Pulmonary artery endothelial cell (primary cell): ENCODE results near the gene PGAP1. TPM values are rescaled to one million over a fixed set of nuclear protein-coding genes. Genes with fewer than 3 reads are reported as not detected.
"Not testable (repeated sequence)": the region's sequence is repeated elsewhere in the genome, so short reads cannot be mapped to it uniquely, and the experiment has no call there.

ENCODE experiments used
- DNase-seq: peaks from one replicate; pipeline ENCODE4 v3.0.0-alpha.2; 2011; ENCODE audit warnings: low read depth, low spot score
- total RNA-seq: library from RNA; depleted of rRNA; stranded (reverse); fragments of >200 nt; gene quantifications from 2 replicates; pipeline ENCODE4 v1.2.3, GENCODE V29; 2014

The PGAP1 gene
- total RNA-seq, 1 donor from 2014 or later, result 9.3 TPM

GRCh38 chr2:196952936-196953335, 26.4 kb upstream of the PGAP1 start:
- DNase-seq, result no peak

- no peak for DNase-seq
Observed at GRCh38 chr2:196951973-196952372, 25.5 kb upstream of the PGAP1 start.

DNA sequence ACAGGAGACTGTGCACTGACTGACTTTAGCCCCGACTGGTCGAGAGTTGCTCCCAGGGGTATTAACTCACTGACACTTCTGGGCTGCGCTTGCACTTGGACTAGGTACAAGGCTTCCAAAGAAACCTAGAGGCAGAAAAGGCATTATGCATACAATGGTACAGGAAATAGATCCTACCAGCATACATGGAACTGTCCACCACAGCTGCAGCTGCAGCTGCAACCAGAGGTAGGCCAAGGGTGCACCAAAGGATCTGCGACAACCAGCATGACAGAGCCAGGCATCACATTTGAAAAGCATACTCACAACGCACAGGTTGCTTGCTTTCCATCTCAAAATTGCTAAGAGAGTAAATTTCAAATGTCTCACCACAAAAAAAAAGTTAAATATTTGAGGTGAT, 22.6 kb upstream of the PGAP1 start:
- DNase-seq, result no peak

DNA sequence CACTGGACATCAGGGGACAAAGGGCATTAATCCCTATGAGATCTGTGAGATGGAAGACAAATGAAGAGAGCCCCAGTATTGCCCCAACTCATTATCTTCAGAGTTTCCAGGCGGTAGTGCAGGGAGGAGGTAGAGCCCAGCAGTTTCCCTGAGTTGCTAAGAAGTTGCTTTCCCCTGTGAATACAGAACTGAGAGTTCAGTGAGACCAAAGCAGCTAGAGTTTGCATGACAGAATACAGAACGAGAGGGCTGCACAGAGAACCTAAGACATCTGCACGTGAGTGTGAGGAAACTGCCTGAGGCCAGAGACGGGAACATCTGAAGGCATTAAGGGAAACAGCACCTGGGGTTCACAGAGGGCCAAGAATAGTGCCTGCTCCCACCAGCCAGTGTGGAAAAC, 18.1 kb upstream of the PGAP1 start:
- DNase-seq, result no peak

DNA sequence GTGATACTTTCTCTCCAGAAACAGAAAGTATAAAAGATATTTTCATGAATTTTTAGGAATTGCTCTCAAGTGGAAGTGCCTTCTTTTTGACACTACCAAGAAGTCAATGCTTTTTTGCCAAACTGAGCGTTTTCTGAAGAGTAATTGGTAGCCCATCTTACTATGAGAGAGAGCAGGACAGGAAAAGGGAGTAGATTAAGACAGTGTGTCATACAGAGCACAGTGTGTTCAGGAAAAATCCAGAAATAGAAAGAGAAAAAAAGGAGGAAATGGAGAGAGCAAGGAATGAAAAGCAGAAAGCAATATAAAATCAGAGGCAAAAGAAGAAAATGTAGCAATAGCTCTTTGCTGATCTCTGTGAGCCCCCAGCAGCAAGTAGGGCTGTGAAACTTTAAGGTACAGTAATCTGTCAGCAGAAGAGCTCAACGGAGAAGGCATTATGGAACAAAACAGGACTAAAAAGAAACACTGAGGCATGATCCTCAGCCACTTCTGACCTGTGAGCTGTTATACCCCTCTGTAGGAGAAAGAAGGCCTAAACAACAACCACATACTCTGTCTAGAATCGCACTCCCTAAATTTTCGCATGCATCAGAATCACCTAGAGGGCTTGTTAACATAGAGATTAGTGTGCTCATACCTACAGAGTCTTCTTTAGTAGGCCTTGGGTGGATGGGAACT, 15.0 kb upstream of the PGAP1 start:
- DNase-seq, result no peak

DNA sequence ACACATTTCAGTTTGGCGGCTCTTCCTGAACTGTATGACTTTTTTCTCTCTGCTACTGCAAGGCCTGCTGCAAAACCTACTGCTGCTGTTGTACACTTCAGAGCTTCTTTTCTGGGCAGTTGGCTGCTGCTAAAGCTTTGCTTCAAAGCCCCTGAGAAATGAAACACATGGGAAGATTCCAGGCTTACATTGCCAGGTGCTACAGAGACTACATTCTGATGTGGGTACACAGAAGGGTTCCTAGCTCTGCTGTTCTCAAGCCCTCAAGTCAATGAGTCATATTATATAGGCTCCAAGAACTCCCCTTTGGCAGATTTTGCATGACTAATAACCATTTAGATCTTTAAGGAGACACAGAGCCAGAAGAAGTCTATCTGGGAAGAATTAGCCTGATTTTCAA, 12.9 kb upstream of the PGAP1 start:
- DNase-seq, result no peak

GRCh38 chr2:196935432-196935831, 8.9 kb upstream of the PGAP1 start:
- DNase-seq, result no peak

- no peak for DNase-seq
Observed at GRCh38 chr2:196934672-196935071, 8.2 kb upstream of the PGAP1 start.

DNA sequence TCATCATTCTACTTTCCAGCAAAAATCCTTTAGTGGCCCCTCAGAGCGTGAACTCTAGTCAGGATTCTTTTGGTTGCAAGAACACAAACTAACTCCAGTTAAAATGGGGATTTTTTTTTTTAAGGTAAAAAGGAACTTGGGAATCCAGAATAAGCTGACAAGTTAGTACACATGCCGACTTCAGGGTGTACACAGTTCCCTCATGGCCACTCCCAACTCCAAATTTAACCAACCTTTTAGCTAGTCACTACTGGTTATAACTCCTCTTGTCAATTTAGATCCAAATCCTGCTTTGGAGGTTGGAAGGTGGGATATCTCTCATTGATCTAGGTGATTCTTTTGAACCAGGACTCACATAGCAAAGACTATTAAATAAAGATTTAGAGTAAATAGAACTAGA, 5.0 kb upstream of the PGAP1 start:
- no peak for DNase-seq

DNA sequence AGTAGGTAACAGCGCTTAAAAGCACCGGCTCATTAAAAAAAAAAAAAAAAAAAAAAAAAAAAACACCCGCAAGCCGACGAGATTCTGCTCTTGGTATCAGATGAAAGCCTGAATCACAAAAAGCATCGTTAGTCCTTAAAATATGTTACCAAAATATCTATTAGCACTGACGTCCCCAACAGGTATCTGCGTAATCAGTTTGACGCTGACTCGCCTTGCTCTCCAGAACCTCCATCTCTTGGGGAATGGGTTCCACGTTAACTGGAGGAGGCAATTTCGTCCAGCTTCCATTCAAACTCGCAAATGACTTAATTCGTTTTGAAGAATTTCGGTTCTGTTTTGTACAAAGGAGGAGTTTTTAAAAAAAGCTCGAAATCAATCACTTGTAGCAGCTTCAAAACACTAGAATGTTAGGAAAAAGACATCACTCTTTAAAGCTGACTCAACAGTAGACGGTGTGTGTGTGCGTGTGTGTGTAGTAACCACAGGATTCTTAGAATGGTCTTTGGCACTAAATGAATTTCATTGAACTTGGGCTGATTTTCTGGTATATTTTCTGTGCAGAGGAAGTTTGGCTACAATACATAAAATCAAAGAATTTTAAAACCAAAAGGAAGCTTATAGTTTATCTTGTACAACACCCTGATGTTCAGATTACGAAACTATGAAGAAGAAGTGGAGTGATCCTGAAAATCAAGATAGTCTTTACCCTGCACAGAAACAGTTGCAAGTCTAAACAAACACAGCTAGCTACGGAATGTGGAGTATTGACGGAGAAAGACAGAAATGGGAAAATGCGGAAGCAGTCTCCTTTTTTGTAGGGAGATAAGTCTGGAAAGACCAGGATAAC, 1.1 kb upstream of the PGAP1 start:
- DNase-seq, result no peak

GRCh38 chr2:196925768-196926561, 542 bp downstream of the PGAP1 start:
- DNase-seq, result no peak

DNA sequence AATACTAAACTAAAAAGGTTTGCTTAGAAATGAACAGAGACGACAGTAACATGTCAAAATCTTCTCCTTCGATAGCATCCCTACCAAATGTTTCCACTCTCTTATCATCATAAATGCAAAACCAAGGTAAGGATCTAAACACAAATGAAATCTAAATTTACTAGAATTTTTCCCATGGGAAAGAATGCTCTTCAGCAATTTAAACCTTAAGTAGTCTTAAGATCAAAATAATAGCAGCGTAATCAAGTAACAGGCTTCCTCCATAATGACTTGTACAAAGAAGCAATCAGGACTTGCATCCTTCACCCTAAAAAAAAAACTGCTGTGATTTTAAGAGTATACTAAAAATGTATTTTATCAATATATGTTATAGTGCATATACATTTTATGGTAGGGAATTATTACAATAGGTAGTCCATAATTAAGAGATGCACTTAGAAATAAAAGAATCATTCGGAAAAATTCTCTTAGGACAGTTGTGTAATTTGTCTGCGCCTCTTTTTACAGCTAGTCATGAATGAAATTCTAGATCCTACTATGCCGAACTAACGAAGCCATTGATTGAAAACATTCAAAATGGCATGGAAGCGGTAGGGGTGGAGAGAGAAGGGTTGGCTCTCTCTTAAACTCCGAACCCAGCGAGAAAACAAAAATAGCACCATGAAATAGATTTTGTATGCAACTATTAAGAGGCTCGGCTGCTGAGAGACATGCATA, 1.3 kb downstream of the PGAP1 start:
- no peak for DNase-seq

DNA sequence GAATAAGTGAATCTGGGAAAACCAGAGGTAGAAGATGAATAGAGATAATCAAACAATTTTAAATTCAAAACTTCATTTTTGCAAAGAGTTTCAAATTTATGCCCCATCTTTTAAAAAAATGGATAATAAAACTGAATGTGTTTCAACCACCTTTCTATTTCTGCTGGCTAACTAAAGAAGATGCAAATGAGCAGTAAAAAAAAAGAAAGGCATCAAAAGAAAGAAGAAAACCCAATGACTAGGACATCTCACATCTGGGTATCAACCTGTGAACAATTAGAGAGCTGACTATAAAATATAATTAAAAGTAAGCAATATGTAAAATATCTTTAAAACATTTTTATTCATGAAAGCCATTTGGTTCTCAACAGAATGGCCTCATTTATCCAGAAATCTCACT, 2.5 kb downstream of the PGAP1 start:
- DNase-seq, result no peak

- DNase-seq, result no peak
Observed at GRCh38 chr2:196918927-196919326, 7.6 kb downstream of the PGAP1 start.

DNA sequence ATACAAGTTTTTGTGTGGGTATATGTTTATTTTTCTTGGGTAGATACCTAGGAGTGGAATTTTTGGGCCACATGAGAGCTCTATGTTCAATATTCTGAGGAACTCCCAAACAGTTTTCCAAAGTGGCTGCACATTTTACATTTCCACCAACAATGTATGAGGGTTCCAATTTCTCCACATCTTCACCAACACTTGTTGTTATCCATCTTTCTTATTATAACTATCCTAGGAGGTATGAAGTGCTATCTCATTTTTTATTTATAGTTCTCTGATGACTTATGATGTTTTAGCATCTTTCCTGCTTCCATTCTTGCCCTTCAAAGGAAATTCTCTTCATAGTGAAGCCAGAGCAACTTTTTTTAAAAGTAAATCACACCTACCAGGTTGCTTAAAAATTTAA, 8.7 kb downstream of the PGAP1 start:
- DNase-seq, result no peak

GRCh38 chr2:196915507-196916189, 10.9 kb downstream of the PGAP1 start:
- DNase-seq, result no peak

DNA sequence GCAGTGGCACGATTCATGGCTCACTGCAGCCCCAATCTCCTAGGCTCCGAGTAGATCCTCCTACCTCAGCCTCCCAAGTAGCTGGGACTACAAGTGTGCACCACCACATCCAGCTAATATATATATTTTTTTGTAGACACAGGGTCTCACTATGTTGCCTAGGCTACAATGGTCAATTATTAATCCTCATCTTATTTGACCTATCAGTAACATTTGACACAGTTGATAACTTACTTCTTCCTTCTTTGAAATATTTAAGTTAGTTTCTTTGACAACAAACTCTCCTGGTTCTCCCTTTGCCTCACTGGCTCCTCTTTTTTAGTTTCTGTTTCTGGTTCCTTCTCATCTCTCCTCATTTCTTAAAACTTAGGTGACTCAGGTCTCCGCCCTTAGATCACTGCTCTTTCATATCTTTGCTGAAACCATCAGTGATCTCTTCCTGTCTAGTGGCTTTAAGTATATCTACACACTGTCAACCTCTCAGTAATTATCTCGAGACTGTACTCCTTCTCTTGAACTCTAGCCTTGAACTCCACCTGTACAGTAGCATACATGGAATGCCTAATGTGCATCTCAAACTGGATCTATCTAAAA, 11.5 kb downstream of the PGAP1 start:
- DNase-seq, result no peak

- DNase-seq, result no peak
Observed at GRCh38 chr2:196913691-196914090, 12.8 kb downstream of the PGAP1 start.

DNA sequence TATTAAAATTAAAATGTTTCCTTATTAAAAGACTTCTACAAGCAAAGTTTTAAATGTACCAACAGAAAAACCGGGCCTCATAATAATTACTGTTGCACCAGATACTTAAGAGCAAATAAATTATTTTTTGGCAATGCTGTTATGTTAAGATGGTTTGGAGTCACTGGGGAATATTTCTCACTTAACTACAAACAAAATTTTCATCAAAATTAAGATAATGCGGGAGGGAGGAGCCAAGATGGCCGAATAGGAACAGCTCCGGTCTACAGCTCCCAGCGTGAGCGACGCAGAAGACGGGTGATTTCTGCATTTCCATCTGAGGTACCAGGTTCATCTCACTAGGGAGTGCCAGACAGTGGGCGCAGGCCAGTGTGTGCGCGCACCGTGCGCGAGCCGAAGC, 21.1 kb downstream of the PGAP1 start:
- not testable (repeated sequence) for DNase-seq

- DNase-seq, result no peak
Observed at GRCh38 chr2:196902828-196903227, 23.7 kb downstream of the PGAP1 start.

DNA sequence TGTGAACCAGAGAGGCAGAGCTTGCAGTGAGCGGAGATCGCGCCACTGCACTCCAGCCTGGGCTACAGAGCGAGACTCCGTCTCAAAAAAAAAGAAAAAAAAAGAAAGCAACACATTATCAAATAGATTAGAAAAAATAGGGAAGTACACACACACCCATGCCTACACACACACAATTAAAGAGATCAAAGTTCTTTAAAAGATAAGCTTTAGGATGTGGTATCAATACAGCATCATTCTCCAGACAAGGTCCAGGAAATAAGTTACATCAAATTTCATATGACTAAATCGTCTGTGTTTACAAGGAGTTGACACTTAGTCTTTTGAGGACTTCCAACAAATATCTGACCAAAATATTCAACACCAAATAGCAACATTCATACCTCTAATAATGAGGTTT, 25.7 kb downstream of the PGAP1 start:
- no peak for DNase-seq
